Measurements from ENCODE around the gene RMND1. TPM values are rescaled to one million over a fixed set of nuclear protein-coding genes. Genes with fewer than 3 reads are reported as not detected.
"Not testable (repeated sequence)": the region's sequence is repeated elsewhere in the genome, so short reads cannot be mapped to it uniquely, and the experiment has no call there.

Gene RMND1
- total and polyA plus RNA-seq, 7 donors: 8.0 to 18.3 (median 11.6) TPM

DNA sequence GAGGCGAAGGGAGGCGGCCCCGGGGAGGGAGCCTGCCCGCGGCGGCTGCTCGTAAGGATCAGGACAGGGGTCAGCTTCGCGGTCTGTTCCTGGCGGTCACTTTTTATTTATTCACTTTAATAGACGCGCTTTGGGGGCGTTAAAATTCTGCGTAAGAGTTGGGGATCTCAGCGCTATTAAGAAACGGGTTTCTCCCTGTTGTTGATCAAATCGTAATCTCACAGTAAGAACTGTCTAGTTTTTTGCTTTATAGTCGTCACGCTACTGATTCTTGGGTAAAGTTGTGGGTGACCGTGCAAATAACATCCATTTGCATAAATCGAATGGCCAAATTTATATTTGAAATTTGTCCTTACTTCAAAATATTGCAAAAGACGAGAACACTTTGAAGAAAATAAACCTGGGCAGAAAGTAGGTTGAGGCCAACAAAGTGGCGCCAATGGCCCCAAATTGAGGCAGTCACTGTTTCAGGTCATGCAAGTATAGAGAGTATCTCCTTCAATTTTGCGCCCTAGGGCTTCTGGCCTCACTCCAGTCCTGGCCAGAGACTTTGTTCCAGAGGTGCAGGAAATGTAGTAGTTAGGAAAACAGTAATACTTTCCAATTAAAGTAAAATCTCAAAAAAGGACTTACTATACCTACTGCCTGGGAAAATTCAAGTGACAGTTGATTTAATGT lies 963 bp upstream of the RMND1 start:
- Histone ChIP-seq H3K27ac (peak overlapping the region; percentile 94), H3K27me3 (ENCODE audit: insufficient read depth in 3 of 3, low read length in 2 of 3) (no peaks in the 10 kb centered on the region), H3K36me3 (ENCODE audit: insufficient read depth in 1 of 2, low read depth in 1 of 2) (peaks cover 0 to 16% of the 10 kb centered on the region in 2 donors), H3K4me1 (peaks cover 17% of the 10 kb centered on the region), H3K9me3 (no peaks in the 10 kb centered on the region), H3K4me3 (peak overlapping the region; percentile 90)
- DNase-seq (peak; percentile 35 to 56), ATAC-seq (peak in 2 of 4 donors; percentile 37 to 44)
- WGBS, 3 donors: 0% methylated on average over 24 of the region's 24 CpGs
- intact Hi-C loops (cut with DNase I): loop anchor here (2.0 to 10.0 kb wide), 3 partner anchors 61 to 568 kb away; partner anchors contain the start of gene ZBTB2 (in 2 of the 2)
- TF ChIP-seq, protein P1, sequence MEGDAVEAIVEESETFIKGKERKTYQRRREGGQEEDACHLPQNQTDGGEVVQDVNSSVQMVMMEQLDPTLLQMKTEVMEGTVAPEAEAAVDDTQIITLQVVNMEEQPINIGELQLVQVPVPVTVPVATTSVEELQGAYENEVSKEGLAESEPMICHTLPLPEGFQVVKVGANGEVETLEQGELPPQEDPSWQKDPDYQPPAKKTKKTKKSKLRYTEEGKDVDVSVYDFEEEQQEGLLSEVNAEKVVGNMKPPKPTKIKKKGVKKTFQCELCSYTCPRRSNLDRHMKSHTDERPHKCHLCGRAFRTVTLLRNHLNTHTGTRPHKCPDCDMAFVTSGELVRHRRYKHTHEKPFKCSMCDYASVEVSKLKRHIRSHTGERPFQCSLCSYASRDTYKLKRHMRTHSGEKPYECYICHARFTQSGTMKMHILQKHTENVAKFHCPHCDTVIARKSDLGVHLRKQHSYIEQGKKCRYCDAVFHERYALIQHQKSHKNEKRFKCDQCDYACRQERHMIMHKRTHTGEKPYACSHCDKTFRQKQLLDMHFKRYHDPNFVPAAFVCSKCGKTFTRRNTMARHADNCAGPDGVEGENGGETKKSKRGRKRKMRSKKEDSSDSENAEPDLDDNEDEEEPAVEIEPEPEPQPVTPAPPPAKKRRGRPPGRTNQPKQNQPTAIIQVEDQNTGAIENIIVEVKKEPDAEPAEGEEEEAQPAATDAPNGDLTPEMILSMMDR (IDR thresholded peaks at IDR 0.05): no peak

DNA sequence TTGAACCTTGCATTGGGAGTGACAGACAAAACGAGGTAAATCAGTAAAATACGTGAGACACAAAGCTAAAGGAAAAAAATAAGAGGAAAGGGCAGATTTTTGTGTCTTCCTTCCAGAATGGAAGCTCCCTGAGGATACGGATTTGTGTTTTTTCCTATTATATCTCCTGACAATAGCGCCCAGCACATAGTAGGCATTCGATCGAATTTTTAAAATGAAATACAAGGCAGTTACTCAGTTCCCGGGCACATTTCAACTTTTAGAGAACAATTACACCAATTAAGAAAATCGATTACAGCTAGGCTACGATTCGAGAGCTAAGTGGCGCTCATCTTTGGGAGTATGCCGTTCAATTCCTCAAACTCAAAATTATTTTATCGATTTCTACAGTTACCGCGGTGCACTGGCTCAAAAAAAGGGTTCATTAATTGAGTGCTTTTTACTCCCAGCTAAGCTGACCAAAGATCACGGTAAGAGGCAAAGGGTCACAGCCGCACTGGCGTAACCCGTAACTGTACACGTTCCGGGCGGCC lies 443 bp downstream of the RMND1 start:
- ATAC-seq (no peak), DNase-seq (no peak)
- Histone ChIP-seq H3K36me3 (ENCODE audit: insufficient read depth in 1 of 2, low read depth in 1 of 2) (peaks cover 0 to 8% of the 10 kb centered on the region in 2 donors), H3K27me3 (ENCODE audit: insufficient read depth in 3 of 3, low read length in 2 of 3) (no peaks in the 10 kb centered on the region), H3K4me3 (peak overlapping the region; percentile 90), H3K4me1 (peaks cover 18% of the 10 kb centered on the region), H3K9me3 (no peaks in the 10 kb centered on the region), H3K27ac (peak overlapping the region; percentile 94)
- TF ChIP-seq, protein P1 (IDR thresholded peaks at IDR 0.05): no peak
- 1% methylated on average over 22 of the region's 22 CpGs for WGBS, 3 donors
- intact Hi-C loops (cut with DNase I): loop anchor here (5.0 to 10.0 kb wide), 2 partner anchors 59 to 567 kb away; partner anchors contain the start of gene ZBTB2 (in 1 of the 2)

DNA sequence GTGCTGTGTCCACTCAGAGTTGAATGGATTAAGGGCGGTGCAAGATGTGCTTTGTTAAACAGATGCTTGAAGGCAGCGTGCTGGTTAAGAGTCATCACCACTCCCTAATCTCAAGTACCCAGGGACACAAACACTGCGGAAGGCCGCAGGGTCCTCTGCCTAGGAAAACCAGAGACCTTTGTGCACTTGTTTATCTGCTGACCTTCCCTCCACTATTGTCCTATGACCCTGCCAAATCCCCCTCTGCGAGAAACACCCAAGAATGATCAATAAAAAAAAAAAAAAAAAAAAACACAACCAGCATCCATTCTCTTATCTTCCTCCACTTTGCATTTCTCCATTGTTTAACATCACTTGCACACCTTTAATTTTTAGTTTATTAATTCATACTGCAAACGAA lies 998 bp downstream of the RMND1 start:
- DNase-seq; ATAC-seq; H3K27me3 ChIP-seq (ENCODE audit: insufficient read depth in 3 of 3, low read length in 2 of 3); H3K27ac ChIP-seq; H3K9me3 ChIP-seq; H3K36me3 ChIP-seq (ENCODE audit: insufficient read depth in 1 of 2, low read depth in 1 of 2): not testable (repeated sequence)
- intact Hi-C loops (cut with DNase I): loop anchor here (5.0 to 10.0 kb wide), 2 partner anchors 59 to 566 kb away; partner anchors contain the start of gene ZBTB2 (in 1 of the 2)
- H3K4me1 ChIP-seq: peaks cover 21% of the 10 kb centered on the region
- 45 to 59% (median 49%) methylated on average over 3 to 6 of the region's 6 CpGs for WGBS, 3 donors
- peak overlapping the region; percentile 90 for H3K4me3 ChIP-seq

DNA sequence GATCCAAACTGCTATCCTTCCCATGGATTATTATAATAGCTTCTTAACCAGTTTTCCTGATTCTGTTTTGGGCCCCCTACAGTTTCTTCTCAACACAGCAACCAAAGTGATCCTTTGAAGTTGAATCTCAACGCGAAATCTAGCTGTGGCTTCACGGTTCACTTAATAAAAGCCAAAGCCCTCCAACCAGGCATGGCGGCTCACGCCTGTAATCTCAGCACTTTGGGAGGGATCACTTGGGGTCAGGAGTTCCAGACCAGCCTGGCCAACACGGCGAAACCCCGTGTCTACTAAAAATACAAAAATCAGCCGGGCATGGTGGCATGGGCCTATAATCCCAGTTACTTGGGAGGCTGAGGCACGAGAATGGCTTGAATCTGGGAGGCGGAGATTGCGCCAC lies 3.3 kb downstream of the RMND1 start:
- intact Hi-C loops (cut with DNase I): loop anchor here in 1 of 2 donors (5.0 kb wide), 1 partner anchor 41 kb away; no protein-coding TSS in a partner anchor
- Histone ChIP-seq H3K36me3 (ENCODE audit: insufficient read depth in 1 of 2, low read depth in 1 of 2) (peaks cover 0 to 2% of the 10 kb centered on the region in 2 donors), H3K4me3 (no peak overlapping the region), H3K4me1 (peaks cover 10% of the 10 kb centered on the region), H3K27ac (no peak overlapping the region), H3K27me3 (ENCODE audit: insufficient read depth in 3 of 3, low read length in 2 of 3) (no peaks in the 10 kb centered on the region), H3K9me3 (no peaks in the 10 kb centered on the region)
- ATAC-seq: no peak
- WGBS, 3 donors: 92 to 96% (median 93%) methylated on average over 12 of the region's 12 CpGs
- DNase-seq: no peak
- TF ChIP-seq, protein P1 (IDR thresholded peaks at IDR 0.05): no peak

GRCh38 chr6:151447237-151447636 lies 4.7 kb downstream of the RMND1 start:
- Histone ChIP-seq H3K27me3 (ENCODE audit: insufficient read depth in 3 of 3, low read length in 2 of 3) (no peaks in the 10 kb centered on the region), H3K4me3 (no peak overlapping the region), H3K36me3 (ENCODE audit: insufficient read depth in 1 of 2, low read depth in 1 of 2) (peaks cover 2 to 3% of the 10 kb centered on the region in 2 donors), H3K4me1 (peaks cover 5% of the 10 kb centered on the region), H3K27ac (no peak overlapping the region), H3K9me3 (no peaks in the 10 kb centered on the region)
- TF ChIP-seq, protein P1 (IDR thresholded peaks at IDR 0.05): no peak
- DNase-seq: no peak
- 88 to 91% (median 89%) methylated on average over 4 of the region's 4 CpGs for WGBS, 3 donors
- no peak for ATAC-seq
- intact Hi-C loops (cut with DNase I): loop anchor here in 1 of 2 donors (5.0 kb wide), 1 partner anchor 40 kb away; no protein-coding TSS in a partner anchor
